ENCODE results near the gene CARD8.

DNA sequence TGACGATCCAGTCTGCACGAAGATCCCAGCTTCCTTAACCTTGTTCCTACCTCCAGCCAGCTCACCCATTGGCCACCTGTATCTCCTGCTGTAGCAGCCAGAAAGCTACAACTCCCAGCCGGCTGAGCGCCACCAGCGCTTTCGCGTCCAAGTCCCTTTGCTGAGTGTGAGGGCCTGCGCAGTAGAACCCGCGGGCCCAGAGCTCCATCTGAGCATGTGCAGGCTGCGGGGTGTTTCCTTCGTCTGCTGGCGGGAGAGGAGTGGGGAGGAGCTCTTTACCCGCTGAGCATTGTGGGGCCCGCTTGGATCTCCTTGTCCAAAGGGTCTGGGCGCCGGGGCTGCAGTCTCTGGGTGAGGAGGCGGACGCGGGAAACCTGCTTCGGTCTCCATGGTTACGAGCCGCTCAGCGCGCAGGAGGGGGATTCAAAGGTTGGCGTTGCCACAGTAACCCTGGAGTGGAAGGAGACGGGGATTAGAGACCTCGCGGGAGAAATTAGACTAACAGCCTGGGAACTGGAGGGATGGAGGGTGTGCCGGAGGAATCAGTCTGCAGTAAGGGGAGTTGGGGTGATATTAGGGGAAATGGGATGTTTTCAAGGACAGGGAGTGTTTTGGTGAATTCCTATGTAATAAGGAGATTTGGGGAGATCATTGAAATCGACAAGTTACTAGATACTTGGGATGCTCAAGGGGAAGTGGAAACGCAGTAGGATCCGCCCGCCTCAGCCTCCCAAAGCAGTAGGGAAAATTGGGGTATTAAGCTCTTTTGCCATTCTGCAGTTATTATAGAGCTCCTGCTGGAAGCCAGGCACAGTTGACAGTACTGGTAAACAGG, 51.7 kb downstream of the CARD8 start:
- TF ChIP-seq ARNT (IDR thresholded peaks at IDR 0.05): no peak
- TF ChIP-seq BHLHE40 (IDR thresholded peaks at IDR 0.05; ENCODE audit: borderline replicate concordance): no peak
- TF ChIP-seq, protein P1, sequence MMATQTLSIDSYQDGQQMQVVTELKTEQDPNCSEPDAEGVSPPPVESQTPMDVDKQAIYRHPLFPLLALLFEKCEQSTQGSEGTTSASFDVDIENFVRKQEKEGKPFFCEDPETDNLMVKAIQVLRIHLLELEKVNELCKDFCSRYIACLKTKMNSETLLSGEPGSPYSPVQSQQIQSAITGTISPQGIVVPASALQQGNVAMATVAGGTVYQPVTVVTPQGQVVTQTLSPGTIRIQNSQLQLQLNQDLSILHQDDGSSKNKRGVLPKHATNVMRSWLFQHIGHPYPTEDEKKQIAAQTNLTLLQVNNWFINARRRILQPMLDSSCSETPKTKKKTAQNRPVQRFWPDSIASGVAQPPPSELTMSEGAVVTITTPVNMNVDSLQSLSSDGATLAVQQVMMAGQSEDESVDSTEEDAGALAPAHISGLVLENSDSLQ (IDR thresholded peaks at IDR 0.05): no peak
- no peak for TF ChIP-seq SP1 (IDR thresholded peaks at IDR 0.05)
- no peak for TF ChIP-seq TARDBP (IDR thresholded peaks at IDR 0.05)
- TF ChIP-seq FOXK2 (IDR thresholded peaks at IDR 0.05): no peak
- no peak for TF ChIP-seq NFRKB (IDR thresholded peaks at IDR 0.05)
- no peak for TF ChIP-seq FOXM1 (IDR thresholded peaks at IDR 0.05; ENCODE audit: borderline replicate concordance)
- TF ChIP-seq SUZ12 (IDR thresholded peaks at IDR 0.05): no peak
- no peak; the same call in 1 of the 2 replicates for TF ChIP-seq HDGF (IDR thresholded peaks at IDR 0.05; ENCODE audit: borderline replicate concordance)
- TF ChIP-seq ZNF384 (IDR thresholded peaks at IDR 0.05): no peak
- peak; percentile 9; the same call in 1 of the 2 replicates for TF ChIP-seq ELF4 (IDR thresholded peaks at IDR 0.05)
- TF ChIP-seq LEF1 (IDR thresholded peaks at IDR 0.05; ENCODE audit: borderline replicate concordance): no peak

Data from HEK293T (cell line).